ENCODE data around the gene LRBA.
"Not testable (repeated sequence)": the region's sequence is repeated elsewhere in the genome, so short reads cannot be mapped to it uniquely, and the experiment has no call there.

The LRBA gene

DNA sequence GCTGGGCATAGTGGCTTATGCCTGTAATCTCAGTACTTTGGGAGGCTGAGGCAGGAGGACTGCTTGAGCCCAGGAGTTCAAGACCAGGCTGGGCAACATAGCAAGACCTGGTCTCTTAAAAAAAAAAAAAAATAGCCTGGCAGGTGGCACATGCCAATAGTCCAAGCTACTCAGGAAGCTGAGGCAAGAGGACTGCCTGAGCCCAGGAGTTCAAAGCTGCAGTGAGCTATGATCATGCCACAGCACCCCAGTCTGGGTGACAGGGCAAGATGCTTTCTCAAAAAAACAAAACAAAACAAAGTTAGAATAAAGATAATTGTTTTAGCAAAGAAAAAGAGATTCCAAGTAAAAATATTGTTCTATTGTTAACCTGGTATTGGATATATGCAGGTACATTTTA lies 75.0 kb downstream of the LRBA start:
- no peak for DNase-seq (ENCODE audit: low spot score)

DNA sequence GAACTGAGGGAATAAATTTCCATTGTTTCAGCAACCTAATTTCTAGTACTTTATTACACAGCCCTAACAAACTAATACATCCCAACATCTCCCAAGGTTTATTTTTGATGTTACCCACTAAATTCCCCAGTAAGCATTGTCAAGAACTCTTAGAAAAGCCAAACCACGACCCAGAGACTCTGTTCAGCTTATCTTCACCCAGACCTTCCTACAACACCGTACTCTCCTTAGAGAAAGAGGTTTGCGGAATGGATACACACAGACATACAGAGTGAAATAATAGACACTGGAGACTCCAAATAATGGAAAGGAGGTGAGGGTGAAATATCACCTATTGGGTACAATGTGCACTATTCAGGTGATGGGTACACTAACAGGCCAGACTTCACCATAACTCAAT lies 75.6 kb downstream of the LRBA start:
- DNase-seq (ENCODE audit: low spot score), result no peak

DNA sequence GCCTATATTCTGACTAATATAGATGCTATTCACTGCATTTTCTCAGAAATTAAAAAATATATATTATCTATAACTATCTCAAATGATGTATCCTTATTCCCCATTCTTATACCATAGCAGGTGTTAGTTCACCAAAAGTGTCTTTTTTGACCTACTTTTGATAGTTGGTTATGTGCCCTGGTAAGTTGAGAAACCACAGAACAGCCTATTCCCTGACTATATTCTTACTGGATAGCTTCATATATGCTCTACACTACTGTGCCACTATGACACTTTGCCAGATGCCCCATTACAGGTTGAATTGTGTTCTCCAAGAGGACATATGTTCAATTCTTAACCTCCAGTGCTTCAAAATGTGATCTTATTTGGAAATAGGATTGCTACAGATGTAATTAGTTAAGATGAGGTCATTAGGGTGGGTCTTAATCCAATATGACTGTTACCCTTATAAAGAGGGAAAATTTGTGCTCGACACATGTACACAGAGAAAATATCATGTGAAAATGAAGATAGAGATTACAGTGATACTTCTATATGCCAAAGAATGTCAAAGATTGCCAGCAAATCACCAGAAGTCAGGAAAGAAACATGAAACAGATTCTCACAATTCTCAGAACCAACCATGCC lies 76.1 kb downstream of the LRBA start:
- no peak for DNase-seq (ENCODE audit: low spot score)

DNA sequence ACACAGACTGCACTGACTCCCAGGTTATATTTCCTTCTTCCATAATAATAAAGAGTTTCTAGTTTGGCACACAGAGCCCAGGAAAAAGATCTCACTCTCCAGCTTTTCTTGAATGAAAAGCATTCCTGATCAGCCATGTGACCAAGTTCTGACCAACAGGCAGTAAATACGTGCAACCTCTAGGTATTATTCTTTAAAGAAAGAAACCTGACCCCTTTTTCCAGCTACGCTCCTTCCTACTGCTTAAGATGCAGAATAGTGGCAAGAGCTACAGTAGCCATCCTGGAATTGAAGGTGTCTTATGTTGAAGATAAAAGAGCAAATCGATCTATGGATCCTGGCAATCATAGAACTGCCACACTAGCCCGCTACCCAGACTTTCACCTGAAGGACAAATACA lies 76.7 kb downstream of the LRBA start:
- no peak for DNase-seq (ENCODE audit: low spot score)

DNA sequence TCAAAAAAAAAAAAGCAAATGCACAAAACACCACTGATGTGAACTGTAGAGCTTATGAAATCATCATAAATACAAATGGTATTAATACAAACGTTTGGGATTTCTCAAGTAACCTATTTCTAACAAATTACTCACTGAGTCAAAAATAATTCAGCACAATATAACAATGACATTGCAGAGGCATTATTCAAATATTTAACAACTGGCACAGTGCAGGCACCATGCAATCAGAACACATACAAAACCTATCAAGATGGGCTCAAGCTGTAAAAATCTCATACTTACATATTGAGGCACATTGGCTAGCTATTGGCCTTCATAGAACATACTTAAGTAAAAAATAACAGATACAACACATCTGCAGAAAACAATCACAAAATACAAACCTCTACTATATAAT lies 81.1 kb downstream of the LRBA start:
- no peak for DNase-seq (ENCODE audit: low spot score)

DNA sequence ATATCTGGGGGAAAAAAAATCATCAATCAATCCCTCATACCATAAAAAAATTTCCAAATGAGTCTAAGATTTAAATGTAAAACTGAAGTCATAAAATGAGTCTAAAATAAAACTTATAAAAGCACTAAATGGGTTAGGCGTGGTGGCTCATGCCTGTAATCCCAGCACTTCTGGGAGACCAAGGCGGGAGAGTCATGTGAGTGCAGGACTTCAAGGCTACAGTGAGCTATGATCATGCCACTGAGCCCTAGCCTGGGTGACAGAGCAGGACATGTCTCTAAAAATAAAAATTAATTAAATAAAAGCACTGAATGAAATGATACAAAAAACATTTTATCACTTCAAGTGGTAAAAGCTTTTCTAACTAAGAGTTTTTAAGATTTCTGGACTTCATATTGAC lies 83.3 kb downstream of the LRBA start:
- DNase-seq (ENCODE audit: low spot score), result no peak

DNA sequence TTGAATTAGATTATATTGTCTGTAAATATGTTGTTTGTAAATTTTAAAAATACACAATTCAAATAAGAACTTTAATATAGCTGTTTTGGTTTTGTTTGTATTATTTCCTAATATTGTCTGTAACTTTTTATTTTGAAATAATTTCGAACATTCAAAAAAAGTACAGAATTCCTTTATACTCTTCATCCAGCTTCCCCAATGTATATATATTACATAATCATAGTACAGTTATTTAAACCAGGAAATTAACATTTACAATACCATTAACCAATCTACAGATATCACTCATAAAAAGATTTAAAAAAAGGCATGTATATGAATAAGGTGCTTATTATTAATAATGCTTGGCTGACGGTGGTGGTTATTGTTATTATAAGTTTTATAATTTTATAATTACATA lies 84.1 kb downstream of the LRBA start:
- no peak for DNase-seq (ENCODE audit: low spot score)

DNA sequence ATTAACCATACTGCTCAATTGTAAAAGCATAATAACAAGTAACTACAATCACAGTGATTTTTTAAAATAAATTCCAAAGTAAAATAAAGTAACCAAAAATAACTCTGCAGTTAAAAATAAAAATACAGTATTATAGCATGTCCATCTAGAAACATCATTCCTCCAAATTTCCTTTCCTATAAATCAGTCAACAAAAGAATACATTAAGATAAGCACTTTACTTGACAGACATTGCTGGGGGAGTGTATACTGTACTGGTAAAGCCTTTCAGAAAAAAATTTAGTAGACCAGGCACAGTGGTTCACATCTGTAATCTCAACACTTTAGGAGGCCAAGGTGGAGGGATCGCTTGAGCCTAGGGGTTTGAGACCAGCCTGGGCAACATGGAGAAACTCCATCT lies 91.1 kb downstream of the LRBA start:
- DNase-seq (ENCODE audit: low spot score), result no peak

DNA sequence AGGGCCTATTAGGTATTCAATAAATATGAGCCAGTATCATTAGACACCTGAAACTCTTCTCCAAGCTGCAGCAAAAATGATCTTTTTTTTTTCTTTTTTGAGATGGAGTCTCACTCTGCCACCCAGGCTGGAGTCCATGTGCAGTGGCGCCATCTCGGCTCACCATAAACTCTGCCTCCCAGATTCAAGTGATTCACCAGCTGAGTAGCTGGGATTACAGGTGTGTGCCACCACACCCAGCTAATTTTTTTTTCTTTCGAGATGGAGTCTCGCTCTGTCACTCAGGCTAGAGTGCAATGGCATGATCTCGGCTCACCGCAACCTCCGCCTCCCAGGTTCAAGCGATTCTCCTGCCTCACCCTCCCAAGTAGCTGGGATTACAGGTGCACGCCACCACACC lies 93.6 kb downstream of the LRBA start:
- not testable (repeated sequence) for DNase-seq (ENCODE audit: low spot score)

DNA sequence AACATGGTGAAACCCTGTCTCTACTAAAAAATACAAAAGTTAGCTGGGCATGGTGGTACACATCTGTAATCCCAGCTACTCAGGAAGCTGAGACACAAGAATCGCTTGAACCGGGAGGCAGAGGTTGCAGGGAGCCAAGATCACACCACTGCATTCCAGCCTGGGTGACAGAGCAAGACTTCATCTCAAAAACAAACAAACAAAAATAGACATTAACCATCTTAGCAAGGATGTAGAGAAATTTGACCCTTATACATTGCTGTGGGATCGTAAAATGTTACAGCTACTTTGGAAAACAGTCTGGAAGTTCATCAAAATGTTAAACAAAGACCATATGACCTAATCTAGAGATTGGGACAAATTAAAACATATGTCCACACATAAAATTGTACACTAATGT lies 96.5 kb downstream of the LRBA start:
- DNase-seq (ENCODE audit: low spot score), result not testable (repeated sequence)

DNA sequence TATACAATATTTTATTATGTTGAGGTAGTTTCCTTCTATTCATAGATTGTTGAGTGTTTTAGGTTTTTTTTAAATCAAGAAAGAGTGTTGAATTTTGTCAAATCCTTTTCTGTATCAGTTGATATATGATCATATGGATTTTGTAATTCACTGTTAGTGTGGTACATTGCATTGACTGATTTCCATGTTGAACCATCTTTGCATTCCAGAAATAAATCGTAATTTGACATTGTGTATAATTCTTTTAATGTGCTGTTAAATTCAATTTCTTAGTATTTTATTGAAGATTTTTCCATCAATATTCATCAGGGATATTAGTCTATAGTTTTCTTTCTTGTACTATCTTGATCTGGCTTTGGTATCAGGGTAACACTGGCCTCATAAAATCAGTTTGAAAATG lies 103.8 kb downstream of the LRBA start:
- DNase-seq (ENCODE audit: low spot score), result no peak

DNA sequence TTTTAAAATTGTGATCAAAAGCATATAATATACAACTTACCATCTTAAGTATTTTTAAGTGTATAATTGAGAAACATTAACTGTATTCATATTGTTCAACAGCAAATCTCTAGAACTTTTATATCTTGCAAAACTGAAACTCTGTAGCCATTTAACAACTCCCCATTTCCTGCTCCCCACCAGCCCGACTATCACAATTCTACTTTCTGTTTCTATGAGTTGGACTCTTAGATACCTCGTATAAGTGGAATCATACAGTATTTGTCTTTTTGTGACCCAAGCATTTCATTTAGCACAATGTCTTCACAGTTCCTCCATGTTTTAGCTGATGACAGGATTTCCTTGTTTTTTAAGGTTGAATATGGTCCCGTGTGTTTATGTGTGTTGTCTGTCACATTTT lies 106.0 kb downstream of the LRBA start:
- no peak for DNase-seq (ENCODE audit: low spot score)

DNA sequence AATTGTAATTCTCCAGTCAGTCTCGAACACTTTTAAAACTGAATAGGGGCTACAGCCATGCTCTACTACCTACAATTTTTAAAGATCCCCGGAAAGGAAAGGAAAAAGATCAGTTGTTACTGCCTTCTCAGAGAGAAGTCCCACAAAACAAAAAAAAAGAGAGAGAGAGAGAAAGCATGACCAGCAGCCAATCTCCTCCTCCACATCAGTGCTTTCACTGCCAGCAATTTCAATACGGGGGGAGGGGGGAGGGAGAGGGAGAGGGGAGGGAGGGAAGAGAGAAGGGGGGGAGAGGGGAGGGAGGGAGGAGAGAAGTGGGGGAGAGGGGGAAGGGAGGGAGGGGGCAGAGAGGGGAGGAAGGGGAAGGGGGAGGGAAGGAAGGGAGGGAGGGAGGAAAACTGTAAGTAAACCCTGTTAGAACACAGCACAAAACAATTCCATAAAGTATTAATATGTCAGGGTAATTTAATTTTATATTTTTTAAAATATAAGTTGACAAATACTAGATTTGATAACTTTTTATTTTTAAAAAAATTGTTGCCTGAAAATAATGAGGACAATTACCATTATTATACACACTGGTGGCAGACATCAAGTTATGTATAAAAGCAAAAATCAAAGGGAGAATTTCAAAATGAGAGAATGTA lies 108.0 kb downstream of the LRBA start:
- DNase-seq (ENCODE audit: low spot score), result no peak

DNA sequence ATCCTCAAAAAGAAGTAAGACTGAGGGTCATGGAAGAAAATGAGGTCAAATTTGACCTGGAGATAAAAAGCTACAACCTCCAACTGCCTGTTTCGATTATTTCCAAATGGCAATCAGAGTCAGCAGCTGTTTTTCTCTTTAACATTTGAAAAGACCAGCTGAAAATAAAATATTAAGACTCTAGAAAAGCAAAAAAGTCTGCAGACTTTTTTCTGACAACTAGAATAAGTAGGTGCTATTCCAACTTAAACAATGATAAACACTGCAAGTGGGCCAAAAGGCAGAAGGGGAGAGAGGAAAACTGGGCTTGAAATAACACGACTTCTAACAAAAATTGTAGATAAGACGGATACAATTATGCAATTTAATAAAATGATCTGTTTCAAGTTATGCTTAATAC lies 110.4 kb downstream of the LRBA start:
- DNase-seq (ENCODE audit: low spot score), result no peak

DNA sequence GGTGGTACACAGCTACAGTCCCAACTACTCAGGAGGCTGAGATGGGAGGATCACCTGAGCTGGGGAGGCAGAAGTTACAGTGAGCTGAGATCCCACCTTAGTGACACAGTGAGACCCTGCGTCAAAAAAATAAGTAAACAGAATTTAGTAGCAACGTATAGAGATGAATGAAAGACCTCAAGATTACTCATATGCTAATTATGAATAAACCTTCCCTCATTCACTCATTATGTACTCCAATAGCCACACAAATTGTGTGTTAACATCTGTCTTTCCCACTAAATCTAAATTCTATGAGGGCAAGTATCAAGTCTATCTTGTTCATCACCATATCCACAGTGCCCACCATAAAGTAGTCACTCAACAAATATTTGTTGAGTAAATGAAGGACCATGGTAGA lies 111.5 kb downstream of the LRBA start:
- DNase-seq (ENCODE audit: low spot score), result no peak

DNA sequence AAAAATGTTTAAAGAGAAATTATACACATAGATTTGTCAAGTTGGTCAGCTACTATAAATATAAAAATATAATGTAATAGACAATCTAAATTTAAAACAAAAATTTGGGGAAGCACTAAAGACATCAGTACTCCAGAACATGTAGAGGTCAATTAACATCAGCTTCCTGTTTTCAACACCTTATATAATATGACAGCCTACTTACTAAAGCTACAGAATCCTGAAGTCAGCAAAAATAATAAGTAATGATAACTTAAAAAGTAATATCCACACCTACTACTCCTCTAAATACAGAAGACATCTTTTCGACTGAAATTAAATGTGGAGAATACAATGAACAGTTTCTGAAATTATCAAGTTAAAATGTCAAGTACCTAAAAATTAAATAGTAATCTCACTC lies 118.6 kb downstream of the LRBA start:
- no peak for DNase-seq (ENCODE audit: low spot score)

DNA sequence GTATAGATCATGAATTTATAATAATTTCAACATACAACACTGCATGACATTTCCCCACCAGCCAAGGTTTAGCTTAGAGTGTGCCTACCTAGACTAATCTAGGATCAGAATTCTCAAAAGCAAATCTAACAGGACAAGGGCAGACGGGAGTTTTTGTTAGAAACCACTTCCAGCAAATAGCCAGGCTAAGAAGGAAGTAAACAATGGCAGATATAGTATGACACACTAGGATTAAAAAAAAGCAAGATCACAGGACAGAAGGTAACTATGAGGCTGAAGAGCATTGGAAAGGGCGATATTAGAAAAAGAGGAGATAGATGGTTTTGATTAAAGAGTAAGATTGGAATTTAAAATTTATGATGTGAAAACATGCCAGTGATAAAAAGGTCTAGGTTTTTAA lies 124.8 kb downstream of the LRBA start:
- DNase-seq (ENCODE audit: low spot score), result no peak

DNA sequence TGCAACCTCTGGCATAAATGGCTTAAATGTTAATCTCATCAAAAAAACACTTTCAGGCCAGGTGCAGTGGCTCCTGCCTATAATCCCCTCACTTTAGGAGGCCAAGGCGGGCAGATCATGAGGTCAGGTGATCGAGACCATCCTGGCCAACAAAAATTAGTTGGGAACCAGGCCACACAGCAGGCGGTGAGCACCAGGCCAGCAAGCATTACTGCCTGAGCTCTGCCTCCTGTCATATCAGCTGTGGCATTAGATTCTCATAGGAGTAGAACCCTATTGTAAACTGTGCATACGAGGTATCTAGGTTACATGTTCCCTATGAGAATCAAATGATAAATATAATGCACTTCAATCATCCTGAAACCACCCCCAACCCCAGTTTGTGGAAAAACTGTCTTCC lies 125.8 kb downstream of the LRBA start:
- no peak for DNase-seq (ENCODE audit: low spot score)

DNA sequence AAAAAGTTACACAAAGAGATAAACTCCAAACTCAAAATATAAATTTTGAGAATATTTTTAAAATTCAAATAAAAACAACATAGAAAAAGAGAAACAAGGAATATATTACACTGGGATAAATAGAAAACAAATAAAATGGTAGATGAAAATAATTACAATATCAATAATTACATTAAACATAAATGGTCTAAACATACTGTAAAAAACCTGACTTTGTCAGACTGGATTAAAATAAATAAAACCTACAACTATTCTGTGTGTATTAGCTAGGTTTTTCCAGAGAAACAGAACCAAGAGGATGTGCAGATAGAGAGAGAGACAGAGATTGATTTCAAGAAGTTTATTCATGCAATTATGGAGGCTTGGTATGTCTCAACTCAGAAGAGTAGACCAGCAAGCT lies 126.5 kb downstream of the LRBA start:
- no peak for DNase-seq (ENCODE audit: low spot score)

DNA sequence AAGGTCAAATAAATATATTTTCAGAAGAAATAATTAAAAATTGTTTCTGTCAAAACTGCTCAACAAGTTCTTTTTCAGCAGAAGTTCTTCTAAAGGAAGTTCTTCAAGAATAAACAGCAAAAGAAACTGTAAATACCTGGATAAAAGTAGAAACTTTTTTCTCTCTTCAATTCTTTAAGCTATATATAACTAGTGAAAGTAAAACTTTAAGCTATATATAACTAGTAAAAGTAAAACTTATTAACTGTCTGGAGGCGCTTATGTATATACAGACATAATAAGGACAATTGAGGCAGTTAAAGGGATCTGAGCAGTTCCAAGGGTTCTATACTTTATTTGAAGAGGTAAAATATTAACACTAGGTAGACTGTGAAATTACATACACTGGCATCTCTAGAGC lies 126.9 kb downstream of the LRBA start:
- DNase-seq (ENCODE audit: low spot score), result no peak

DNA sequence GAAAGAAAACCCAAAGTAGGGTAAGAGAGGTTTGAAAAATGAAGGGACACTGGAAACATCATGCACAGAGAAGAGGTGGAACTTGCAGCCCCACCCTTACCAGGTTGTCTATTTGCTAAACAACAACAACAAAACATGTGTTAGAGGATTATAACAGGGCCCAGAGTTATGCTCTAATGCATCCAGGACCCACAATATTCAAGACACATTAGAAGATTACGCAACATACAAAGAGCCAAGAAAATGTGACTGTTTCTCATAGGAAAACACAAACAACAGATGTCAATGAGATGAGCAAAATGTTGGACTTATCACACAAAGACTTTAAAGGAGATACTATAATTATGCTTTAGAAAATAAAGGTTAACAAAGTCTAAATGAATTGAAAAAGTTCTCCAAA lies 128.5 kb downstream of the LRBA start:
- peak; percentile 9 for DNase-seq (ENCODE audit: low spot score)

DNA sequence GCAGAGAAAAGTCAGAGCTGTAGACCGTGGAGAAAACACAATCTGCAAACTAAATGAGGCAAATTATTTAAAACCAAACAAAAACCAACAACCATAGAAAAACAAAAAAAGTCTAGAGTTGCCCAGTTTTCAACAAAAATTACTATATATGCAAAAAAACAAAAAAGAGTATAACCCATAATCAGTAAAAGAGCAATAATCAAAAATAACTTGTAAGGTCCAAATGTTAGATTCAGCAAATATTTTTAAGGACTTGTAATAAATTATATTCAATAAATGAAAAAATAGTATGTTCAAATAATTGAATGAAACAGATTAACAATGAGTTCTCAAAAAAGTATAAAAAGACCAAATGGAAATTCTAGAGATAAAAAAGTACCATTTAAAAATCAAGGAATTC lies 130.5 kb downstream of the LRBA start:
- DNase-seq (ENCODE audit: low spot score), result no peak

DNA sequence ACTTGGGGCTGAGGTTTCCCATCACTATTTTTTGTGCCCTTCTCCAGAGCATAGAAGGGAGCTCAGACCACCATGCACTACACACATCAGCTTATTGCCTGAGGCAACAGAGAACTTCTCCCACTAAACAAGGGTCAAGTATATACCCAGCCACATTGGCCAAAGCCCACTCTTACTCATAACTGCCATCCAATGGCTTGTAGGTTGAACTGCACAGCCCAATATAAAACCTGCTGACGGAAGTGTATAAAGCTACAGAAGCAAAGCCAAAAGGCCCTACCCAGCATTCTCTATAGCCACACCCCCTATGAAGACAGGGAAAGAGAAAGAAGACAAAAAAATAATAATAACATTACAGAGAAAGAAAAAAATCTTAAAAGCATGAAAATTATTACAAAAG lies 139.7 kb downstream of the LRBA start:
- DNase-seq (ENCODE audit: low spot score), result no peak
